IMR-90 (cell line): ENCODE data around the gene DPEP1. TPM values are rescaled to one million over a fixed set of nuclear protein-coding genes. Genes with fewer than 3 reads are reported as not detected.

Experiments
- ATAC-seq: fragments of 200-7000 bp; cut with Tn5 transposase; 2 replicates; pipeline ENCODE4 v1.9.1; 2020; ENCODE audit warnings: low read depth, mild to moderate bottlenecking, moderate library complexity
- BruUV-seq: library from RNA; stranded (reverse); fragments of 400-500 nt; replicated peaks from 2 replicates; lab custom pipeline; 2021; lab: Mats Ljungman, UMichigan
- CTCF ChIA-PET: fragments of 300-600 bp; formaldehyde crosslinking; extraction: SDS; loops from one replicate; lab custom pipeline; 2021; ENCODE audit warnings: antibody characterized with exemption; lab: Yijun Ruan, JAX
- POLR2A ChIA-PET: fragments of 300-600 bp; sonication (Branson Sonifier 250); formaldehyde crosslinking; loops from one replicate; lab custom pipeline; 2022; ENCODE audit warnings: antibody characterized with exemption; ENCODE audit not compliant: unreplicated experiment; lab: Charles Lee
- DNase-seq: peaks from one replicate; pipeline ENCODE4 v3.0.0; 2013
- H2AFZ ChIP-seq: replicated peaks from 2 replicates; pipeline ENCODE3; 2013; ENCODE audit warnings: low read length, mild to moderate bottlenecking; ENCODE audit not compliant: poor library complexity
- H2AK5ac ChIP-seq: 2 replicates; pipeline ENCODE4 v1.6.1; 2013; ENCODE audit warnings: low read depth, low read length, inconsistent platforms
- H2AK9ac ChIP-seq: replicated peaks from 2 replicates; pipeline ENCODE3; 2013; ENCODE audit warnings: mild to moderate bottlenecking, low read depth, low read length, moderate library complexity; ENCODE audit not compliant: poor library complexity
- H2BK120ac ChIP-seq: 2 replicates; pipeline ENCODE4 v1.6.1; 2013; ENCODE audit warnings: low read depth, low read length, inconsistent platforms
- H2BK15ac ChIP-seq: 3 replicates; pipeline ENCODE4 v1.6.1; 2013; ENCODE audit warnings: low read depth, low read length, inconsistent platforms
- H2BK20ac ChIP-seq: 2 replicates; pipeline ENCODE4 v1.6.1; 2013; ENCODE audit warnings: low read depth, mild to moderate bottlenecking, inconsistent platforms, low read length, moderate library complexity
- H2BK5ac ChIP-seq: 2 replicates; pipeline ENCODE4 v1.6.1; 2013; ENCODE audit warnings: mild to moderate bottlenecking, low read depth, low read length, inconsistent platforms; ENCODE audit not compliant: poor library complexity, severe bottlenecking
- H3K14ac ChIP-seq: replicated peaks from 2 replicates; pipeline ENCODE4 v1.6.1; 2013; ENCODE audit warnings: low read depth, low read length, inconsistent platforms
- H3K18ac ChIP-seq: 2 replicates; pipeline ENCODE4 v1.6.1; 2013; ENCODE audit warnings: low read depth, low read length, control low read depth
- H3K23ac ChIP-seq: 2 replicates; pipeline ENCODE4 v1.6.1; 2013; ENCODE audit warnings: low read depth, low read length, inconsistent platforms
- H3K27ac ChIP-seq: 2 replicates; pipeline ENCODE4 v1.5.1; 2013; ENCODE audit warnings: mild to moderate bottlenecking, control low read depth, low read length; ENCODE audit not compliant: insufficient read depth
- H3K27me3 ChIP-seq: 2 replicates; pipeline ENCODE4 v1.6.1; 2013; ENCODE audit warnings: low read length; ENCODE audit not compliant: control insufficient read depth, insufficient read depth
- H3K36me3 ChIP-seq: 2 replicates; pipeline ENCODE4 v1.6.1; 2013; ENCODE audit warnings: low read length, mixed read lengths; ENCODE audit not compliant: control insufficient read depth, insufficient read depth
- H3K4ac ChIP-seq: 2 replicates; pipeline ENCODE4 v1.6.1; 2013; ENCODE audit warnings: low read depth, low read length, inconsistent platforms
- H3K4me1 ChIP-seq: 2 replicates; pipeline ENCODE4 v1.6.1; 2013; ENCODE audit warnings: low read length, mixed read lengths; ENCODE audit not compliant: control insufficient read depth, insufficient read depth
- H3K4me2 ChIP-seq: 2 replicates; pipeline ENCODE4 v1.6.1; 2013; ENCODE audit warnings: low read depth, mild to moderate bottlenecking, control low read depth, low read length, moderate library complexity
- H3K4me3 ChIP-seq: 2 replicates; pipeline ENCODE4 v1.5.1; 2013; ENCODE audit warnings: low read depth, mild to moderate bottlenecking, control low read depth, low read length, moderate library complexity; ENCODE audit not compliant: insufficient read depth
- H3K56ac ChIP-seq: 2 replicates; pipeline ENCODE4 v1.6.1; 2013; ENCODE audit warnings: low read length, inconsistent platforms; ENCODE audit not compliant: insufficient read depth; ENCODE audit errors: extremely low read depth
- H3K79me1 ChIP-seq, 2 experiments: 2 replicates each; pipeline ENCODE4 v1.6.1; 2013; ENCODE audit warnings: low read length in 2 of 2, inconsistent platforms in 1 of 2, low read depth in 1 of 2
- H3K9ac ChIP-seq: 2 replicates; pipeline ENCODE4 v1.6.1; 2013; ENCODE audit warnings: low read depth, low read length, control low read depth
- H3K9me1 ChIP-seq: 2 replicates; pipeline ENCODE4 v1.6.1; 2013; ENCODE audit warnings: low read length, inconsistent platforms; ENCODE audit not compliant: insufficient read depth
- H3K9me3 ChIP-seq: 2 replicates; pipeline ENCODE4 v1.6.1; 2013; ENCODE audit warnings: low read length; ENCODE audit not compliant: control insufficient read depth, insufficient read depth
- H4K20me1 ChIP-seq: 2 replicates; pipeline ENCODE4 v1.6.1; 2013; ENCODE audit warnings: low read length, inconsistent platforms; ENCODE audit not compliant: insufficient read depth
- H4K5ac ChIP-seq: 2 replicates; pipeline ENCODE4 v1.6.1; 2013; ENCODE audit warnings: mild to moderate bottlenecking, low read depth, low read length, control low read depth
- H4K8ac ChIP-seq, 2 experiments: 2 replicates each; pipeline ENCODE4 v1.6.1; 2013; ENCODE audit warnings: low read depth in 2 of 2, low read length in 2 of 2, control low read depth in 1 of 2, inconsistent platforms in 1 of 2
- H4K91ac ChIP-seq: 2 replicates; pipeline ENCODE4 v1.6.1; 2013; ENCODE audit warnings: low read depth, low read length, inconsistent platforms; ENCODE audit not compliant: insufficient read depth
- BHLHE40 ChIP-seq: fragments of 150-350 bp; IDR thresholded peaks from 2 replicates; pipeline ENCODE4 v1.6.1; 2016; ENCODE audit warnings: mild to moderate bottlenecking, low read depth, low read length
- CEBPB ChIP-seq: IDR thresholded peaks from 2 replicates; pipeline ENCODE4 v1.6.1; 2012; ENCODE audit warnings: low read depth, low read length, improper control_type of control experiment
- FOS ChIP-seq: fragments of 150-350 bp; IDR thresholded peaks from 2 replicates; pipeline ENCODE4 v1.6.1; 2016; ENCODE audit warnings: low read depth, low read length
- MAFK ChIP-seq: IDR thresholded peaks from 2 replicates; pipeline ENCODE4 v1.6.1; 2012; ENCODE audit warnings: low read depth, low read length, improper control_type of control experiment
- MAZ ChIP-seq: IDR thresholded peaks from 2 replicates; pipeline ENCODE4 v1.6.1; 2012; ENCODE audit warnings: low read depth, mild to moderate bottlenecking, low read length, improper control_type of control experiment, moderate library complexity, borderline replicate concordance
- MXI1 ChIP-seq: IDR thresholded peaks from 2 replicates; pipeline ENCODE4 v1.6.1; 2012; ENCODE audit warnings: low read depth, mild to moderate bottlenecking, low read length, moderate library complexity, borderline replicate concordance
- NFE2L2 ChIP-seq: fragments of 150-350 bp; IDR thresholded peaks from 2 replicates; pipeline ENCODE4 v1.6.1; 2016; ENCODE audit warnings: low read depth, mild to moderate bottlenecking, low read length
- POLR2A ChIP-seq: IDR thresholded peaks from 2 replicates; pipeline ENCODE4 v1.6.1; 2012; ENCODE audit warnings: mild to moderate bottlenecking, low read depth, low read length
- RCOR1 ChIP-seq: IDR thresholded peaks from 2 replicates; pipeline ENCODE4 v1.6.1; 2012; ENCODE audit warnings: mild to moderate bottlenecking, low read length, improper control_type of control experiment; ENCODE audit not compliant: insufficient replicate concordance
- RFX5 ChIP-seq: IDR thresholded peaks from 2 replicates; pipeline ENCODE4 v1.8.0; 2012; ENCODE audit warnings: low read depth, mild to moderate bottlenecking, low read length, moderate library complexity
- SMC3 ChIP-seq: fragments of 150-350 bp; IDR thresholded peaks from 2 replicates; pipeline ENCODE4 v1.6.1; 2016; ENCODE audit warnings: low read depth, mild to moderate bottlenecking, antibody characterized with exemption, low read length, moderate library complexity
- WGBS, 2 experiments: methylation state at CpG; one replicate each; pipeline versions ENCODE4 v1.1.5 to v1.1.7; 2013; ENCODE audit warnings: missing lambda C conversion rate in 2 of 2; ENCODE audit not compliant: insufficient read length in 1 of 2; ENCODE audit errors: extremely low coverage in 2 of 2; 5-methylcytosine and 5-hydroxymethylcytosine counted together
- dilution Hi-C: fragments of 300-500 bp; cut with HindIII; formaldehyde crosslinking; loops from one replicate; pipeline ENCODE4 v1.14.3; 2018; ENCODE audit warnings: low sequenced_read_pairs; ENCODE audit not compliant: unreplicated experiment
- in situ Hi-C: fragments of 300-500 bp; cut with MboI; formaldehyde crosslinking; loops from 3 replicates; pipeline ENCODE4 v1.14.3; 2019; ENCODE audit warnings: low sequenced_read_pairs, inconsistent platforms, mixed read lengths
- intact Hi-C: fragments of 100-400 bp; cut with micrococcal nuclease; formaldehyde crosslinking; loops from 2 replicates; pipeline ENCODE4 v1.10.0; 2022
- polyA plus RNA-seq, 3 experiments: library from polyadenylated mRNA; depleted of rRNA; stranded (reverse); fragments of >200 nt; gene quantifications; 2 replicates each; pipeline ENCODE4 v1.2.3, GENCODE V29; 2012; ENCODE audit warnings: low replicate concordance in 1 of 3
- total RNA-seq: library from RNA; depleted of rRNA; stranded (reverse); fragments of >200 nt; gene quantifications from 2 replicates; pipeline ENCODE4 v1.2.3, GENCODE V29; 2012
- TF ChIP-seq, protein P1 (sequence below): fragments of 150-350 bp; IDR thresholded peaks from 2 replicates; pipeline ENCODE4 v1.6.1; 2017; ENCODE audit warnings: mild to moderate bottlenecking, antibody characterized with exemption, low read length, low read depth

Gene DPEP1
- total and polyA plus RNA-seq, 2 of the 4 experiments (the other 2 are of a cell fraction): not detected

DNA sequence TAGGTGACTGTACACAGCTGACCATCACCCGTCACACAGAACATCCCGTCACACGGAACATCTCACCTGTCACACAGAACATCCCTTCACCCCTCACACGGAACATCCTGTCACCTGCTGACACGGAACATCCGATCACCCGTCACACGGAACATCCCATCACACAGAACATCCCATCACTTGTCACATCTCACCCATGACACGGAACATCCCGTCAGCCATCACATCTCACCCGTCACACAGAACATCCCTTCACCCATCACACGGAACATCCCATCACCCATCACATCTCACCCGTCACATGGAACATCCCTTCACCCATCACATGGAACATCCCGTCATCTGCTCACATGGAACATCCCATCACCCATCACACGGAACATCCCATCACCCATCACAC is 34.1 kb upstream of the DPEP1 start (continued):
- TF ChIP-seq MAFK (no peak), MXI1 (no peak), CEBPB (no peak)

DNA sequence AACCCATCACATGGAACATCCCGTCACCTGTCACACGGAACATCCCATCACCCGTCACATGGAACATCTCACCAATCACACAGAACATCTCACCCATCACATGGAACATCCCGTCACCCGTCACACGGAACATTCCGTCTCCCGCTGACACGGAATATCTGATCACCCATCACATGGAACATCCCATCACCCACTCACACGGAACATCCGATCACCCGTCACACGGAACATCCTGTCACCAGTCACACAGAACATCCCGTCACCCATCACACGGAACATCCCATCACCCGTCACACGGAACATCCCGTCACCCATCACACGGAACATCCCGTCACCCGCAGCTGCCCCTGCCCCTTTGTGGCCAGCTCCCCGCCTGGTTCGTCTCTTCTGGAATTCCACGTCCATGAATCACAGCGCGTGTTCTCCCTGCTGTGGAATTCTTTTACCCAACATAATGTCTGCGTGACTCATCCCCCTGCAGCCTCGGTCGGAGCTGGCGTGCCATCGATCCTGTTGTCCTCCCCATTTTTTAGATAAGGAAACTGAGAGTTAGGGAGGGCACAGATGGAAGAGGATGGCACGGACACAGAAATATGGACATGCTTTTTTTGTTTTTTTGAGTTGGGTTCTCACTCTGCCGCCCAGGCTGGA is 32.3 kb upstream of the DPEP1 start:
- Histone ChIP-seq H2BK120ac (peak overlapping the region; percentile 96), H3K9me3 (no peaks in the 10 kb centered on the region), H3K56ac (no peak overlapping the region), H3K27ac (peak overlapping the region; percentile 91), H3K79me1 (peaks cover 0 to 13% of the 10 kb centered on the region in 2 experiments; a peak in 1 of 4 replicates), H3K9me1 (peaks cover 26% of the 10 kb centered on the region), H2AK9ac (peak overlapping the region; percentile 87), H2AK5ac (peak overlapping the region; percentile 99), H3K18ac (peak overlapping the region; percentile 89), H2BK20ac (peak overlapping the region; percentile 96), H3K4me1 (peaks cover 17% of the 10 kb centered on the region), H3K4ac (peak overlapping the region; percentile 99), H3K23ac (peak overlapping the region; percentile 96), H2BK15ac (peak overlapping the region; percentile 99), H2AFZ (peak overlapping the region; percentile 78), H3K9ac (no peak overlapping the region), H4K91ac (peak overlapping the region; percentile 95), H3K27me3 (no peaks in the 10 kb centered on the region), H4K8ac (peak overlapping the region; percentile 70 to 96), H4K5ac (peak overlapping the region; percentile 84), H3K36me3 (peaks cover 6% of the 10 kb centered on the region; the same call in 1 of the 2 replicates), H3K4me2 (no peak overlapping the region), H4K20me1 (peaks cover 3% of the 10 kb centered on the region; the same call in 1 of the 2 replicates), H2BK5ac (peak overlapping the region; percentile 98), H3K14ac (peak overlapping the region; percentile 92), H3K4me3 (no peak overlapping the region)
- peak; percentile 92 for ATAC-seq
- intact Hi-C loops: no loop called here
- ChIA-PET POLR2A (interaction anchor here (0.7 kb wide), 1 partner anchor 21 kb away, joined by 4 read pairs; no protein-coding TSS in a partner anchor), CTCF (interaction anchor here (1.0 kb wide), 1 partner anchor 9 kb away, joined by 3 read pairs; no protein-coding TSS in a partner anchor)
- BruUV-seq: no TSS peak
- dilution Hi-C loops: no loop called here
- 54% methylated on average over 23 of the region's 33 CpGs; no CpG with 5 or more reads in 1 of the 2 experiments for WGBS, 2 experiments
- peak; percentile 99 for DNase-seq
- in situ Hi-C loops: no loop called here
- peak; percentile 32; the same call in 1 of the 2 replicates for TF ChIP-seq NFE2L2
- no peak for TF ChIP-seq POLR2A
- TF ChIP-seq RFX5: no peak
- TF ChIP-seq FOS: peak; percentile 100
- TF ChIP-seq CEBPB: peak; percentile 82
- TF ChIP-seq MAZ: peak; percentile 62; the same call in 1 of the 2 replicates
- TF ChIP-seq MAFK: 0 out of 2 replicates have a peak, but pooled peaks have one; percentile 0
- peak; percentile 9; the same call in 1 of the 2 replicates for TF ChIP-seq SMC3
- peak; percentile 83 for TF ChIP-seq BHLHE40
- TF ChIP-seq, protein P1, sequence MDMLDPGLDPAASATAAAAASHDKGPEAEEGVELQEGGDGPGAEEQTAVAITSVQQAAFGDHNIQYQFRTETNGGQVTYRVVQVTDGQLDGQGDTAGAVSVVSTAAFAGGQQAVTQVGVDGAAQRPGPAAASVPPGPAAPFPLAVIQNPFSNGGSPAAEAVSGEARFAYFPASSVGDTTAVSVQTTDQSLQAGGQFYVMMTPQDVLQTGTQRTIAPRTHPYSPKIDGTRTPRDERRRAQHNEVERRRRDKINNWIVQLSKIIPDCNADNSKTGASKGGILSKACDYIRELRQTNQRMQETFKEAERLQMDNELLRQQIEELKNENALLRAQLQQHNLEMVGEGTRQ: peak; percentile 53; the same call in 1 of the 2 replicates
- peak; percentile 83 for TF ChIP-seq RCOR1
